T-cell (primary cell): ENCODE measurements around the gene WNK2. TPM values are rescaled to one million over a fixed set of nuclear protein-coding genes. Genes with fewer than 3 reads are reported as not detected.

Source experiments
- ATAC-seq, 4 experiments: fragments of 200-7000 bp in 3 of 4; fragments of 150-1000 bp in 1 of 4; cut with Tn5 transposase; replicated peaks in 1 of 4; 1 replicate in 3 of 4; 2 replicates in 1 of 4; pipeline ENCODE4 v1.10.0; 2021; ENCODE audit warnings: moderate library complexity in 3 of 4, mild to moderate bottlenecking in 2 of 4, moderate number of reproducible peaks in 1 of 4
- CTCF ChIA-PET, 2 donors: fragments of 300-600 bp; sonication (Branson Sonifier 250); formaldehyde crosslinking; loops; one replicate each; lab custom pipeline; 2022; ENCODE audit warnings: antibody characterized with exemption in 2 of 2; lab: Charles Lee
- POLR2A ChIA-PET, 2 donors: fragments of 300-600 bp; sonication (Branson Sonifier 250); formaldehyde crosslinking; loops; one replicate each; lab custom pipeline; 2022; ENCODE audit warnings: antibody characterized with exemption in 2 of 2; lab: Charles Lee
- DNase-seq, 35 experiments: peaks; one replicate each; pipeline versions ENCODE4 v3.0.0 to v3.0.0-alpha.2; 2013 to 2023
- H3K27ac ChIP-seq: one replicate; pipeline ENCODE4 v1.5.1; 2013; ENCODE audit warnings: low read length
- H3K27me3 ChIP-seq, 2 experiments: replicated peaks in 1 of 2; 1 replicate in 1 of 2; 2 replicates in 1 of 2; pipeline versions ENCODE4 v1.6.1 to v1.7.0; 2013; ENCODE audit warnings: low read length in 1 of 2, mixed read lengths in 1 of 2; ENCODE audit not compliant: control insufficient read depth in 2 of 2, insufficient read depth in 2 of 2; ENCODE audit errors: extremely low read depth in 1 of 2
- H3K36me3 ChIP-seq, 2 donors: 1 replicate in 1 of 2; 2 replicates in 1 of 2; pipeline versions ENCODE4 v1.6.1 to v1.7.0; 2013; ENCODE audit warnings: low read length in 1 of 2; ENCODE audit not compliant: control insufficient read depth in 2 of 2, insufficient read depth in 1 of 2; ENCODE audit errors: extremely low read depth in 1 of 2
- H3K4me1 ChIP-seq, 2 experiments: 1 replicate in 1 of 2; 2 replicates in 1 of 2; pipeline versions ENCODE4 v1.6.1 to v1.7.0; 2013; ENCODE audit warnings: low read length in 2 of 2, mixed read lengths in 1 of 2; ENCODE audit not compliant: insufficient read depth in 2 of 2, control insufficient read depth in 1 of 2; ENCODE audit errors: extremely low read depth in 1 of 2
- H3K4me3 ChIP-seq, 2 donors: 1 replicate in 1 of 2; 2 replicates in 1 of 2; pipeline versions ENCODE4 v1.5.1 to v1.7.0; 2013; ENCODE audit warnings: mild to moderate bottlenecking in 2 of 2, low read length in 1 of 2, moderate library complexity in 1 of 2; ENCODE audit not compliant: control insufficient read depth in 1 of 2; ENCODE audit errors: extremely low read depth in 1 of 2
- H3K9me3 ChIP-seq: 2 replicates; pipeline ENCODE4 v1.7.0; 2013
- H3K27ac Mint-ChIP-seq, 2 donors: one replicate each; pipeline ENCODE4 v1.8.0; 2020 to 2021; ENCODE audit warnings: mild to moderate bottlenecking in 2 of 2, mixed read lengths in 2 of 2
- H3K27me3 Mint-ChIP-seq, 2 donors: one replicate each; pipeline ENCODE4 v1.8.0; 2021 to 2022; ENCODE audit warnings: mixed read lengths in 2 of 2
- H3K36me3 Mint-ChIP-seq: one replicate; pipeline ENCODE4 v1.8.0; 2021; ENCODE audit warnings: mixed read lengths
- H3K4me1 Mint-ChIP-seq, 3 donors: one replicate each; pipeline ENCODE4 v1.8.0; 2020 to 2022; ENCODE audit warnings: mixed read lengths in 3 of 3, mild to moderate bottlenecking in 1 of 3
- H3K4me3 Mint-ChIP-seq, 3 donors: one replicate each; pipeline ENCODE4 v1.8.0; 2020 to 2022; ENCODE audit warnings: mild to moderate bottlenecking in 3 of 3, mixed read lengths in 3 of 3, moderate library complexity in 3 of 3
- H3K9me3 Mint-ChIP-seq, 3 donors: one replicate each; pipeline ENCODE4 v1.8.0; 2020 to 2022; ENCODE audit warnings: mixed read lengths in 3 of 3
- WGBS: methylation state at CpG from one replicate; pipeline ENCODE4 v1.1.5; 2013; ENCODE audit warnings: missing lambda C conversion rate; ENCODE audit not compliant: insufficient coverage; 5-methylcytosine and 5-hydroxymethylcytosine counted together
- total RNA-seq, 35 experiments: library from RNA in 6 of 35; stranded (reverse) in 6 of 35; fragments of 120-200 nt in 1 of 35; gene quantifications; one replicate each; pipeline versions ENCODE4 v1.2.1 to v1.2.4 and lab custom pipeline; 2013 to 2026

Gene WNK2
- total RNA-seq, 5 donors from 2014 or later (not counting 1 experiment from before 2014, with no cell fraction given) = 0.12 to 0.95 (median 0.48) TPM

GRCh38 chr9:93236541-93237206 is 52.7 kb downstream of the WNK2 start:
- Mint-ChIP-seq H3K4me3 (no peak overlapping the region), H3K4me1 (peaks cover 11 to 20% (median 13%) of the 10 kb centered on the region in 3 donors), H3K27me3 (peaks cover 14 to 16% of the 10 kb centered on the region in 2 donors), H3K9me3 (peaks cover 6 to 13% (median 10%) of the 10 kb centered on the region in 3 donors), H3K27ac (no peak overlapping the region), H3K36me3 (no peaks in the 10 kb centered on the region)
- POLR2A ChIA-PET = no interaction called here
- Histone ChIP-seq H3K27me3 (peaks cover 0 to 52% of the 10 kb centered on the region in 2 experiments), H3K4me1 (peaks cover 0 to 31% of the 10 kb centered on the region in 2 experiments), H3K36me3 (no peaks in the 10 kb centered on the region), H3K27ac (no peak overlapping the region), H3K9me3 (no peaks in the 10 kb centered on the region), H3K4me3 (no peak overlapping the region)
- peak in 2 of 4 experiments; percentile 32 to 35 for ATAC-seq
- CTCF ChIA-PET = no interaction called here
- WGBS = 59% methylated on average over 6 of the region's 15 CpGs
- DNase-seq = peak in 11 of 35 experiments; percentile 7 to 36 (median 15)

- peak overlapping the region in 1 of 2 donors; percentile 46 for H3K27ac Mint-ChIP-seq
- Histone ChIP-seq H3K27ac (no peak overlapping the region), H3K36me3 (no peaks in the 10 kb centered on the region), H3K27me3 (peaks cover 0 to 46% of the 10 kb centered on the region in 2 experiments), H3K9me3 (no peaks in the 10 kb centered on the region), H3K4me3 (no peak overlapping the region), H3K4me1 (peaks cover 0 to 31% of the 10 kb centered on the region in 2 experiments)
- H3K27me3 Mint-ChIP-seq = peaks cover 8 to 9% of the 10 kb centered on the region in 2 donors
- no peaks in the 10 kb centered on the region for H3K36me3 Mint-ChIP-seq
- ATAC-seq = no peak
- H3K4me1 Mint-ChIP-seq = peaks cover 8 to 20% (median 13%) of the 10 kb centered on the region in 3 donors
- H3K4me3 Mint-ChIP-seq = no peak overlapping the region
- DNase-seq = peak in 1 of 35 experiments; percentile 27
- WGBS = 0% methylated on average over 1 of the region's 2 CpGs
- peaks cover 6 to 13% (median 10%) of the 10 kb centered on the region in 3 donors for H3K9me3 Mint-ChIP-seq
- ChIA-PET CTCF (interaction anchor here in 1 of 2 donors (0.7 kb wide), 1 partner anchor 125 kb away, joined by 6 read pairs; no protein-coding TSS in a partner anchor), POLR2A (interaction anchor here in 1 of 2 donors (0.7 kb wide), 1 partner anchor 886 kb away, joined by 3 read pairs; no protein-coding TSS in a partner anchor)
Observed at GRCh38 chr9:93237540-93237939, 53.6 kb downstream of the WNK2 start.

DNA sequence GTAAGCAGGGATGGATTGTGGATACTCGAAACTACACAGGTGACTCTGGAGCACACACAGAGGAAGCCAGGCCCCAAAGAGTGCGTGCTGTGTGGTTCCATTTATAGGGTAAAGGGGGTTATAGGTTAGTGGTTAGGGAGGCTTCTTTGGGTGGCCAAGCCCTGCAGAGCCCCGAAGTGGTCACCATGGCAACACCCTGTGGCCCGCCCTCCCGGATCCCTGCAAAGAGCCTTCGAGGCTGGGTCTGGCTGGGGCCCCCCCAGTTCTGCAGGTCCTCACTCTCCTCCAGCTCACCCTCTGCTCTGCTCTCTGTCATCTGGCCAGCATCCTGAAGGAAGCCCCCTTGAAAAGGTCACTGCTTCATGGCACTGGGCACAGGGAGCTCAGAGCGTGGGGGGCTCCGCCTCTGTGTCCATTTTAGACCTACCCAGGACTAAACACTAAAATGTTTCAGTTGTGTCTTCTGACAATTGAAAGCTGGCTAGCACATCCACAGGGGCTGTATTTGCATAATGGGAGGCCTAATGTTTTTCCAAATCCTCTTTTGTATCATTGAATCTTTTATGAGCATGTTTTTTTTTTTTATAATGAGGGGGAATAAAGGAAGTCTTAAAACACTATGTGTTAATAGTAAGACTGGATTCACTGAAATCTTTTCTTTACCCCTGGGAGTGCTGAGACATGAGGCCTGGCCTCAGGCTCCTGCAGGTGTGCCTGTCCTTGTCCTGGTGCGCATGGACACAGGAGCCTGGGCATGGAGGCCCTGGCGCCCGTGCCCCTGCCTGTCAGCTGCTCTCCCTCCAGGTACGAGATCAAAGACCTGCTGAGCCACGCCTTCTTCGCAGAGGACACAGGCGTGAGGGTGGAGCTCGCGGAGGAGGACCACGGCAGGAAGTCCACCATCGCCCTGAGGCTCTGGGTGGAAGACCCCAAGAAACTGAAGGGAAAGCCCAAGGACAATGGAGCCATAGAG is 55.3 kb downstream of the WNK2 start:
- ChIA-PET CTCF (no interaction called here), POLR2A (no interaction called here)
- Histone ChIP-seq H3K9me3 (no peaks in the 10 kb centered on the region), H3K4me1 (peaks cover 0 to 31% of the 10 kb centered on the region in 2 experiments), H3K36me3 (no peaks in the 10 kb centered on the region), H3K27ac (no peak overlapping the region), H3K27me3 (peaks cover 0 to 36% of the 10 kb centered on the region in 2 experiments), H3K4me3 (no peak overlapping the region)
- WGBS = 86% methylated on average over 16 of the region's 19 CpGs
- DNase-seq (no peak), ATAC-seq (no peak)
- peaks cover 6 to 13% (median 10%) of the 10 kb centered on the region in 3 donors for H3K9me3 Mint-ChIP-seq
- peaks cover 0 to 3% of the 10 kb centered on the region in 2 donors for H3K27me3 Mint-ChIP-seq
- no peaks in the 10 kb centered on the region for H3K36me3 Mint-ChIP-seq
- H3K4me1 Mint-ChIP-seq = peaks cover 8 to 20% (median 13%) of the 10 kb centered on the region in 3 donors
- H3K4me3 Mint-ChIP-seq = no peak overlapping the region
- H3K27ac Mint-ChIP-seq = no peak overlapping the region

GRCh38 chr9:93240891-93241334 is 57.0 kb downstream of the WNK2 start:
- H3K36me3 ChIP-seq = no peaks in the 10 kb centered on the region
- H3K27ac ChIP-seq = no peak overlapping the region
- Mint-ChIP-seq H3K9me3 (peaks cover 6 to 13% (median 10%) of the 10 kb centered on the region in 3 donors), H3K36me3 (no peaks in the 10 kb centered on the region), H3K4me1 (peaks cover 8 to 25% (median 13%) of the 10 kb centered on the region in 3 donors), H3K27me3 (no peaks in the 10 kb centered on the region), H3K4me3 (no peak overlapping the region), H3K27ac (no peak overlapping the region)
- DNase-seq (no peak), ATAC-seq (no peak)
- no peak overlapping the region for H3K4me3 ChIP-seq
- H3K4me1 ChIP-seq = peaks cover 0 to 39% of the 10 kb centered on the region in 2 experiments
- no peaks in the 10 kb centered on the region for H3K9me3 ChIP-seq
- ChIA-PET POLR2A (no interaction called here), CTCF (no interaction called here)
- H3K27me3 ChIP-seq = peaks cover 0 to 21% of the 10 kb centered on the region in 2 experiments
- WGBS = 82% methylated on average over 9 of the region's 9 CpGs

GRCh38 chr9:93243112-93243511 is 59.2 kb downstream of the WNK2 start:
- Mint-ChIP-seq H3K27ac (no peak overlapping the region), H3K4me3 (no peak overlapping the region), H3K27me3 (no peaks in the 10 kb centered on the region), H3K4me1 (peaks cover 0 to 10% (median 0%) of the 10 kb centered on the region in 3 donors), H3K9me3 (peaks cover 0 to under 1% (median 0%) of the 10 kb centered on the region in 3 donors), H3K36me3 (no peaks in the 10 kb centered on the region)
- DNase-seq = no peak
- ChIA-PET POLR2A (no interaction called here), CTCF (no interaction called here)
- peaks cover 0 to 23% of the 10 kb centered on the region in 2 experiments for H3K4me1 ChIP-seq
- ATAC-seq = no peak
- H3K36me3 ChIP-seq = no peaks in the 10 kb centered on the region
- whole genome bisulfite sequencing = 82% methylated on average over 5 of the region's 9 CpGs
- no peaks in the 10 kb centered on the region for H3K9me3 ChIP-seq
- peaks cover 0 to 15% of the 10 kb centered on the region in 2 experiments for H3K27me3 ChIP-seq
- H3K4me3 ChIP-seq = no peak overlapping the region
- H3K27ac ChIP-seq = no peak overlapping the region

DNA sequence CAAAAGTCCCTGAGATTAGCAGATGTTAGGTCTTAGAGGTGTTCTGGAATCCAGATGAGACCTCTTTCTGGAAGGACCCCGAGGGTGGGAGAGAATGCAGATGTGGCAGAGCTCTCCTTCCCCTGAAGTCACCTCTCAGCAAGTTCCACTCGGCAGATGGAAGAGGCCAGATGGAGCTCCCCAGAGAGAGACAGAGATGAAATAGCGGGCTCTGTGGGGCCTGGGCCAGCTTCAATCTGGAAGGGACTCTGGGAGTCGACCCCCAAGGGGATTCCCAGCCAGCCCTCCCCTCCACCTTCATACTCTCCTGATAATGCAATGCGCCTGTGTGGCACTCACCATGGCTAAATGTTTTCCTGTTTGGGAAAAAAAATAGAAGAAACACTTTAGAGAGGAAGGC is 60.2 kb downstream of the WNK2 start:
- no peaks in the 10 kb centered on the region for H3K36me3 ChIP-seq
- H3K4me1 ChIP-seq = peaks cover 0 to 14% of the 10 kb centered on the region in 2 experiments
- CTCF ChIA-PET = no interaction called here
- H3K27me3 Mint-ChIP-seq = no peaks in the 10 kb centered on the region
- H3K36me3 Mint-ChIP-seq = no peaks in the 10 kb centered on the region
- H3K4me3 Mint-ChIP-seq = no peak overlapping the region
- WGBS = 94% methylated on average over 2 of the region's 5 CpGs
- peaks cover 0 to 9% (median 0%) of the 10 kb centered on the region in 3 donors for H3K4me1 Mint-ChIP-seq
- H3K9me3 ChIP-seq = no peaks in the 10 kb centered on the region
- no peak overlapping the region for H3K27ac Mint-ChIP-seq
- no peak for DNase-seq
- no peak for ATAC-seq
- POLR2A ChIA-PET = no interaction called here
- no peak overlapping the region for H3K4me3 ChIP-seq
- H3K27me3 ChIP-seq = peaks cover 0 to 13% of the 10 kb centered on the region in 2 experiments
- H3K27ac ChIP-seq = no peak overlapping the region
- H3K9me3 Mint-ChIP-seq = no peaks in the 10 kb centered on the region
